Effector CD4-positive, alpha-beta T cell (primary cell): ENCODE measurements around the gene BLID.

Source experiments
- DNase-seq: peaks from one replicate; pipeline ENCODE4 v3.0.0-alpha.2; 2020

Gene BLID

DNA sequence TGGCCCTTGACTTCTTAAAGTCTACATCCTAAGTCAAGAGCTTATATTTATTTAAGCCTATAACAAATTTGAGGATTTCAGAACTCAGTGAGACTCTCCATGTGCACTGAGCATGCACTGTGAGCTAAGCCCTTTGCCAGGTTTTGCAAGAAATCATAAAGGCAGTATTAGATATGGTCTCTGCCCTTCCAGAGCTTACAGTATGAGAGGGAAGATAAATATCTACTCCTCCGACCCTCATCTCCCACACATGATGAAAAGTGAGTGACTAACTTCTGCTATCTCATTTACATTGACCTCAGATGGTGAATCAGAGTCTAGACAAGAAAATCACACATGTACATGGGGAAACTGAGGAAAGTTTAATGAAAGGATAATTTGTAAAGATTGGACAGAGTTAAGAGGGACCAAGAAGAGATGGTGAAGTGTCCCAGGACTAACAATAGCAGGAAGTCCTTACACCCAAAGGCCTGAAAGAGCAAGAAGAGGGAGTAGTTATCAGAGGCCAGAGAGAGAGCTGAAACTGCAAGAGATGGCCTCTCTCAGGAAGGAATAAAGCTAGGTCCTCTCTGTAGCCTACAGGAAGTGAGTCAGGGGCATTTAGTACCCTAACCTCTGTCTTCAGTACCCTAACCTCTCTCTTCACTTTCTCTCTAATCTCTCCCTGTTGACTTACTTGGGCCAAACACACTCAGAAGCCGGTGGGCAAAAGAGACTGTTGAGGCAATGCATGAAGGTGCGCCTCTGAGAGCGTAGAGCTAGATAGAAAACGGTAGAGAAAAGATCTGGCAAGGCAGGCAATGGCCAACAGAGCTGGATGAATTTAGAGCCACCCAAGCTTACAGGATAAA, 23.0 kb upstream of the BLID start:
- DNase-seq = no peak

DNA sequence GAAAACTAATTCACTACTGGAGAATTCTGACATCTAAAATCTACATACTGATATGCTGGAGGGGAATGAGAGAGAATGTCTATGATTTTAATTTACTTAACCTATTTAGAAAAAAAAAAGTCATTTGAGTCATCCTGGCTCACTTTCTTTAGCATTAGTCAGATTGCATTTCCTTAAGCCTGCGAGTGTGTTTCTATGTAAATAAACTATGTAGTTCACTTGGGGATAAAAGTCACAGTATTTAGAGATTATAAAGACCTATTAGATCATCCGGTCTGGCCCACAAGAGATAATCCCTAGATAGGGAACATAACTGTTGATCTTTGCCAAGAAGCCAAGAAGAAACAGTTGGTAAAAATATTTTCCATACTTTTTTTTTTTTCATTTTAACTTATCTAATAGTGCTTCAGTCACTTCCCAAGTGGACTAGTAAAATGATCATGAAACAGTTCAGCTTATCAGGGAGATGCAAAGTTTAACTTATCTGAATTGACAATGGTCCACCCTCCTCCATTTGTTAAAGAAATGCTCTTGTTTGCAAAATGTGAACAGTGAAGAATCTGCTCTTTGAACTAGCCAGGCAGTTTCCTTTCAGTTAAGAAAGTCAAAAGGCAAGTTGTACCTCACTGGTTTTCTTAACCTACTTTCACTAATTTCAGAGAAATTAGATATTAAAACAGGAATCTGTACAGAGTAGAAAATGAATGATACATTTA, 21.2 kb upstream of the BLID start:
- DNase-seq = no peak

DNA sequence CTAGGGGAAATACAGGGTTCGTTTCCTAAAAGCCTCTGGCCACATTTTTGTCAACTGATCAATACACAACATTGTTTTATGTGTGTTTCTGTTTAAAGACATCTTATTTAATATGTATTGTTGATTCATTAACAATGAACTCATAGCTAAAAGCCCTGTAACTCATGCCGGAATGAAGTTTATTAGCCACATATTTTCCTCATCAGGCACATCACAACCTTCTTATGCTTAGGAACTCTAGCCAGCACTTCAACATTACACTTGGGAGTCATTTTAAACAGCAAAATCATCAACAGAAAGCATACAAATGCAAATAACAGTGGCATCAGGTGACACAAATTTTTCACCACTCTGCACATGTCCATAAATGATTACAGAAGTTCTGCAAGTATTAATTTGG, 15.1 kb upstream of the BLID start:
- no peak for DNase-seq

DNA sequence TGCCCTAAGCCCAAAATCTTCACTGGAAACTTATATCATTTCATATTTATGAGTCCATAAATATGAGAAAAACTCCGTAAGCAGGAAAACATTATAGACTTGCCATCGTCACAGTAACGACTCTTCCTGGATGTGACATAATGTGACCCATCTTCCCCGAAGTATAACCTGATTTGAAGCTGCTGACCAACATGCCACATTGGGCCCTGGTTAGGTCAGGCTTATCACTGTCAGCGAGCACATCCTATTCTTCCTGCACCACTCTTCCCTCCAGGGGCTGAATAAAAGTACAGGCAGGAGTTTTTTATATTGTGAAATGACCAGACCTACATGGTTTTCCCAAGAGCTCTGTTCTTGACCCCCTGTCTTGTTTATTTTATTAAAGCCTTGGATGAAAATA, 12.1 kb upstream of the BLID start:
- DNase-seq = no peak

DNA sequence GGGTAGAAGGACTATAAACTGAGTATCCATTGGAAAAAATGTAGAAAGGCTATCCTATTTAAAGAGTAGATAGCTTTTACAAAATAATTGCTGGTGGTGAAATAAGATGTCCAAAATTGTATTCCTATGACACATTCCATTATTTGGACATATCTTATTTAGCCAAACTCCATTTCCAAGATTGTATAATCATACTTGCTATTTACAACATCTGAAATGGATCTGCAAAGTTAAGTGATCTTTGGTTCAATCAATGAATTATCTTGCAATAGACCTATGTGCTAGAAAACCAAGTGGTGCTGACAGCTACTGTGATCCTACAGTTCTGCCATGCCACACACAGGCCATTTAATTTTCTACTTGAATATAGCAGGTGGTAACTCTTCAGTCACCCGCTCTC, 11.0 kb upstream of the BLID start:
- no peak for DNase-seq

DNA sequence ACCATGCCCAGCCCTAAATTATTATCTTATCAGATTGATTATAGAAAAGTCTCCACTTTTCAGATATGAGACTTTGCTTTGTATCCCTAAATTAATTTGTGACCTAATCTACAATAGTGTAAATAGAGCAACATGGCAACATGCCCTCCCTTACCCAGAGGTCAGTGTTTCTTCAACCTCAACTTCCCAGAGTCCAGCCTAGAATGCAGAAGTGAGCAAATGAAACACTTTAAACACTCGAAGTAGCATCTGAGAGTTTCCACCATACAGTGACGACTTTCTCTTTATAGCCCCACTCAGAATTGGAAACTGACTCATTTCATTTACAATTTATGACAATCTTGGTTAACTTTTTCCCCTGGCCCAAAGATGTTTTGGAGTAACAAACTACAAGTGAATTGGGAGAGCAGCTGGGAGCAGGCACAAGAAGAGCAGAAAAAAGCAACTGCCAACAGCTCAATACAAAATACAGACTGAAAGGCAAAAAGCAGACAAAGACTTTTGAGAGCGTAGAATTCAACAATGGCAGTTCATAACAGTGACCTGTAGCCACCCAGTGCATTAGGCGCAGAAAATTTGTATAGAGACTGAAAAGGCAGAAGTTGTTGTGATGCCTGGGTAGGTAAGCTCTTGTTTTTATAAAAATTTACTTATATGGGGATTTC, 10.1 kb upstream of the BLID start:
- no peak for DNase-seq

DNA sequence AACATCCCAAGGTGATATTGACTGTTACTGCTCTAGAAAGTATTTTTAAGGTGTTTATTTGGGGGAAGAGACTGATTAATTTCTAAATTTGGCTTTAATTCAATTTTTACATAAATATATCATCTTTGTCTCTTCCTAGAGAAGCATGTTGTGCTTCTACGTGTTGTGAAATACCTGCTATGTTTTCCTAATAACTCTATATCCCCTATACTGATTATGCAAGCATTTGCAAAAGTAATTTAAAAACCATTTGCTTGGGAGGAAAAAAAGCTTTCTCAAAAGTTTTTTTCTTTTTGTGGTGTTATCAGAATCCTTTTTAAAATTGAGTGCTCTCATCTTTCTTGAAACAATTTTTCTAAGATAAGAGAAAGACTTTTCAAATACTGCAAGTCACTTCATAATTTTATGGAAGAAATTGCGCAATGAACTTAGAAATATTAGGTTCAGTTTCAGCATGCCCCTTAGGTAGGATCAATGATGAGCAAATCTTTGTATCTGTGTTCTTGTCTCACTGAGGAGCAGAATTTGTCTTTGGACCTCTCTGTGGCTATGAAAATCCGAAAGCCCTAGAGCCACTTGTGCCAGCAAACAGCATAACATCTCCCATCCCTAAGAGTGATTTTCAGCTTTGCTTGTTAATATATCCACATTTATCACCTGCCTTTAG, 7.4 kb upstream of the BLID start:
- DNase-seq = no peak

DNA sequence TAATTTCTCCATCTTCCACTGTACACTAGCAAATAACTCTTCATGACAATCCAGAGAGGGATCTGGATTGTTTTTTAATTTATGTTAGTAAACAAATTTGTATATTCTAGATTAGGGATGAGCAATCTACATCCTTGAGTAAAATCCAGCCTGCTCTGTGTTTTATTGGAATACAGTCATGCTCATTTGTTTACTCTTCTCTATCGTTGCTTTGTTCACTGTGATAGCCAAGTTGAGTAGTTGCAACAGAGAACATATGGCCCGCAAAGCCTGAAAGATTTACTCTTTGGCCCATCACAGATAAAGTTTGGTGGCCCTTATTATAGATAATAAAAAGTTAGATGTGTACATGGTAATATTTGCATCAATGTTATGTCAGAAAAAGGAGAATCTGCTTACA, 6.2 kb upstream of the BLID start:
- DNase-seq = no peak

DNA sequence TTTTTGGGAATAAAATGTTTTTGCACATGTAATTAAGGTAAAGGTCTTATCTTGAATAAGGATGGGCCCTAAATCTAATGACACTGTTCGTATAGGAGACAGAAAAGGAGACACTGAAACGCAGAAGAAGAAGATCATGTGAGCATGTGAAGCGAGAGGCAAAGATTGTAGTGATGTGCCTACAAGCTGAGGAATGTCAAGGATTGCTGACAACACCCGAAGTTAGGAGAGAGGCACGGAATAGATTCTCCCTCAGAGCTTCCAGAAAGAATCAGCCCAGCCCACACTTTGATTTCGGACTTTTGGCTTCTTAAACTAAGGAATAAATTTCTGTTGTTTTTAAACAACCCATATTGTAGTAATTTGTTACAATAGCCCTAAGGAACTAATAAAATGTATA, 4.1 kb upstream of the BLID start:
- DNase-seq = no peak

DNA sequence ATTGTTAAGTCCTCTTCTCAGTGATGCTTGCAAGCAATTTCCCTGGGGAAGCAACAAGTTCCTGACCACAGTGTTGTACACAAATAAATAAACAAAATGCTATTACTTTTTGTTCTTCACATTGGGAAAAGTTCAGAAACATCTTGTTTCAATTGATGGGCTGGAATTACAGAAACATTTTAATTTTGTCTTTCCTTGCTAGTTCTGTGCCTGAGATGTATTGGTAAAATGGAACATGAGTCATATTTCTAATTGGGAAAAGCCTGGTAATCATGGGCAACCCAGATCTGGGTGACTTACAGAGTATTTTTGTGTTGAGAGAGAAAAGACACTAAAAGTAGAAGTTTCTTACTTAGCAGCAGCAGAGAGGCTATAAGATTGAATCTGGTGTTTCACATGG, 576 bp upstream of the BLID start:
- DNase-seq = no peak

DNA sequence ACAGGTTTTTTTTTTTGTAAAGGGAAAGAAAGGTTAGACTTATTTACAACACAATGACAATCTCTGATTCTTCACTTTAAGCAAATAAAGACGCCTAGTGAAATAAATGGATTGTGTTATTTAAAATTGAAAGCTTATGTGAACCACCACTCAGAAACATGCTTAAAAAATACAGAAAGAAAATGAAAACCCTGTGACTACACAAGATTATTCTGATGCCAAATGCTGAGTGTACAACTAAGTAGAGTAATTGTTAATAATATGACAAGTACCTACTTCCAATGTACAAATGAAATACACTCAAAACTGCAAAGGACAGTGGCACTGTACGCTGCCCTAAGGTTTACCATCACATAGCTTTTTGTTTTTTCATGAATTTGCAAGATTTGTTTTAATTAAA, 1.0 kb downstream of the BLID start:
- no peak for DNase-seq

DNA sequence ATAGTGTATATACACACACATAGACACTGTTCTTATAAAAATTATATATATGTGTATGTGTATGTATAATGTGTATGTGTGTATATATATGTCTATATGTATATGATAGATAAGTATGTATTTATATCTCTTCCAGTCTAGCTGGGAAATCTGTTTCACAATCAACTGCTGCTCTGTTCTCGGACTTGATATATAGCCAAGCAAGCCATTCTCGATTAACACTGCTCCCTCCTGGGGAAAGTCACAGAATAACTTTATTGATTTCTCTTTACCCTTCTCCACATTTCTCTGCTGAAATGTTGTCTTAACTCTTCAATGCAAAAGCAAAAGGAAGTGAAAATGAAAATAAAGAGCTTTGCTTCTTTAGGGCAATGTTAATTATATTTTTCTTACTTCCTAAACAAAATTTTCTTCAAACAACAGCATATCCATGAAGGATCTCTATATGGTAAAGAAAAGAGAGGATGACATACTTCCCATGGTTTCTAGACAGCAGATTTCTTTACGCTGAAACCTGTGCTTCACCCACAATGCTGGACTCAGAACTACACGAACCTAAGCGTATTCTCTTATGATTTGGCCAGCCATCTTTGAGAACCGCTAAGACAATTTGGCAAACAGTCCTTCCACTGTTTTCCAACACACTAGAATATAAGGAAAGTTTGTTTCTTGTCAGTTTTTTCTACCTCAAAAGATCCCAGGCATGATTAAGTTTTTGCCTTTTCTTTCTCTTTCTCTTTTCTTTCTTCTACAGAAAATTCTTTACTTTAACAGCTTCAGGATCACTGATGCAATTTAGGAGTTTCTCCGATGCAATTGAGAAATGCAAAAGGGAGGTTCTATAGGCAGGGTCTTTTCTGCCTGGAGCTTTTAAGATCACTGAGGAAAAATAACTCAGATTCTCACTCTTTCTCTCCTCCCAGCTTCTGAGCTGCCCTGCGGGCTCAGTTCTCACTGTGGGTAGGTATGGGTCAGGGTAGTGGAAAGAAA, 1.9 kb downstream of the BLID start:
- no peak for DNase-seq

DNA sequence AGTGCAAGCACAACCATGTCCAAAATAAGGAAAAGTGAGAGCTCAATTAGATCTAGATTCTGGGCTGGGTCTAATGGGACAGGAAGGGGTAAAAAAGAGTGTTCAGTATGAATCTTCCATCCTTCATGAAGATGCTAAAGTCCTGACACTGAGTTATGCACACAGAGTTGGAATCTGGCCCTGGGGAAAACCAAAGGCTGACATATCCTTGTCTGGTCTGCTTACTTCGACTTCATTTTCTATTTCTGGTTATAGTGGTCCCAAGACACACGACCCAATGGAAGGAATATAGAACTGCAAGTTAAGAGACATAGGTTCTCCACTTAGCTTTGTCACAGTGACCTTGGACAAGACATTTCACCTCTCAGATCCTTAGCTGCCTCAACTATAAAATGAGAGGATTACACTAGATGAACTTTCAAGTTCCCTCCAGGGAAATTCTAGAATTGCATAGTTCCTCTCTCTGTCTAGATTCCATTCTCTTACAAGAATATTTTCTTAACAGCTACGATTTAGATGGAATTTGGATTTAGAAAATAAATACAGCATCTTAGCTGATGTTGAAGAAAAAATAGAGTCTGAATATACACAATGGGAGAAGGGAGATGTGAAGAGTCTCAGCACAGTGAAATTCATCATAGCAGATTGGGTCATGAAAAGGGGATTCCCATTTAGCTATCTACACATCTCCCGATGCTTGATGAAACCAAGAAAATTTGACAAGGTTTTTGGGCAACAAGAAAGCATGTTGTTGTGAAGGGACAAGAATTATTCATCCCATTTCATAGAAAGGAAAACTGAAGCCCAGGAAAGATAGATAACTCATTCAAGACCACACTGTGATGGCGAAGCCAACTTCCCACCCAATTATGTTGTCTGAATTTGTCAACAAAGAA, 3.3 kb downstream of the BLID start:
- DNase-seq = no peak

DNA sequence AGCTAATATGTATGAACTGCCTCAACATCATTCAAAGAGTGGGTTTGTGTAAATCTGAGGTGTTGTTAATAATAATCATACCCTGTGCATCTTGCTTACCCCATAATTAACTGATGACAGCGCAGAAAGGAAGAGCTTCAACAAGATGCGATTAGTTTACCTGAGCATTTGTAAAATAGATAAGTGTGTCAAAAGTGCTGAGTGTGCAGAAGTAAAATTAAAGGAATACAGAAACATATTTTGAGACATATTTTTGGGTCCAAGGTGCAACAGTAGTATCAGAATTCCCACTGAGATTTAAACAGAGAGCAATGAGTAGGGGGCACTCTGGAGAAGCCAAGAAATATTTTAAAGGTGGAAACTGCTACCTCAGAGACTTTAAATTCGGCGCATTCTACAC, 6.1 kb downstream of the BLID start:
- no peak for DNase-seq

DNA sequence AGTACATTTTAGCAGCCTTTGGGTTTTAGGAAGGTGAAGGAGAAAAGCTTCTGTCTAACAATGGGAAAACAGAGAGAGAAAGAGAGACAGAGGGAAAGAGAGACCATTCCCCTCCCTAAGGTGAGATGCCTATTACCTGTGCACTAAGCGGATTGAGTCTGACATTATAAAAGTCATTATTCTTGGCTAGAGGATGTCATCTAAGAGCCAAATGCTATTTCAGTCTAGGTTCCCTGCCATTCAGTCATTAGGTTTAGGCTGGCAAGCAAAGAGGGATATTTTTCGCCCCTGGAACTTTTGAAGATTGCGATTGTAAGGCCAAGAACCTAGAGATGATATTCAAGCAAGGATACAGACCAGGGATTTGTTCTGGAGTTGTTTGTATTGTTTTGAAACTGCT, 7.2 kb downstream of the BLID start:
- no peak for DNase-seq

DNA sequence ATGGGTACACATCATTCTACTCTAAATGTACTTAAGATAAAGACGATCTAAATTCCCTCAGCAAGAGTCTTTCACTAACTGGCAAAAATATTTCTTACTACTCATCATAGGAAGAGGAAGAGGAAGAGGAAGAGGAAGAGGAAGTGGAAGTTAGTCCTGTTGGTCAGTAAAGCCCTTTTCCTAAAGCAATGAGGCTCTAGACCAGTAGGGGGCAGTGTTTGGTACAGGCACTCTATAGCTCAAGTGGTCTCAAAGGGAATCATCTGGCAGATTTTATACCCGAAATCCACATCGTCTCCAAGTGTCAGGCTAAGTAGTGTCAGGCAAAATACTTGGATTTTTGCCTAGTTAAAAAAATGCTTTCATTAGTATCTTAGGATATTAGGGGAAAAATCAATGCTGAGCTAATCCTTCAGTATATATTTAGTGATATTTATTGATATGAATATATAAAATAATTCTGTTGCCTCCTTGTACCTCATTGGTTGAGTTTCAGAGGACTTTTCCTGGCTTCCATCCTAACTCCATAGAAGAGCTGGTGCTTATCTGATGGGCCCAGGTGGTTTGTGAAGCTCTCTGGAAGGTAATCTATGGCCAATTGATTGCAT, 7.7 kb downstream of the BLID start:
- DNase-seq = no peak

DNA sequence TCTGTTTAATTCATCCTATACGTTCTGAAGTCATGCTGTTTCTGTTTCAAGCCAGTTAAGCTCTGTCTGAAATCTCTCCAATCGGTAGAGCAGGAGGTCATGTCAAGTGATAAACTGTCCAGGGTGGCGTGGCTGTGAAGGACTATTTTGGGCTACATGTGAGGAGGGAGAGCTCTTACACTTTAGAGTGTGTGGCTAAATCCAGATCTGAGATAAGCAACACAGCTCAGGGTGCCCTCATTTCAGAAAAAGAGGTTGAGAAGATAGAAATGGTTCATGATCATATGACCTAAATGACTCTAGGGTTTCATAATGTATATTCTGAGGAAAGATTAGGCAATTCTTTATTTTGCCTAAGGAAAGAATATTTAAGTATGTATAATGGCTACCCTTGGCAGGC, 8.4 kb downstream of the BLID start:
- DNase-seq = no peak

DNA sequence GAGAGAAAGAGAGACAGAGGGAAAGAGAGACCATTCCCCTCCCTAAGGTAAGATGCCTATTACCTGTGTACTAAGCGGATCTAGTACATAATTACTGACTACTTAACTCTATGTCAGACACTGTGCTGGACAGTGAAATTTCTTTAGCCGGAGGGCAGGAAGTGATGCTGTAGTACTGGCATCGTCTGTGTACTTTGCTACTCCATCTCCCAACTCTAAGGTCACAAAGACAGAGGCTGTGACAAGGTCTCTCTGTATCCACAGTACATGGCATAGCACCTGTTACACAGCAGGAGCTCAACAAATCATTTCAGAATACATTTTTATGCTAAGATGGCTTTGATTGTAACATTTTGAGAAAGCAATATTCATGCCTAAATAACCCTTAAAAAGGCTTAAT, 9.0 kb downstream of the BLID start:
- no peak for DNase-seq

DNA sequence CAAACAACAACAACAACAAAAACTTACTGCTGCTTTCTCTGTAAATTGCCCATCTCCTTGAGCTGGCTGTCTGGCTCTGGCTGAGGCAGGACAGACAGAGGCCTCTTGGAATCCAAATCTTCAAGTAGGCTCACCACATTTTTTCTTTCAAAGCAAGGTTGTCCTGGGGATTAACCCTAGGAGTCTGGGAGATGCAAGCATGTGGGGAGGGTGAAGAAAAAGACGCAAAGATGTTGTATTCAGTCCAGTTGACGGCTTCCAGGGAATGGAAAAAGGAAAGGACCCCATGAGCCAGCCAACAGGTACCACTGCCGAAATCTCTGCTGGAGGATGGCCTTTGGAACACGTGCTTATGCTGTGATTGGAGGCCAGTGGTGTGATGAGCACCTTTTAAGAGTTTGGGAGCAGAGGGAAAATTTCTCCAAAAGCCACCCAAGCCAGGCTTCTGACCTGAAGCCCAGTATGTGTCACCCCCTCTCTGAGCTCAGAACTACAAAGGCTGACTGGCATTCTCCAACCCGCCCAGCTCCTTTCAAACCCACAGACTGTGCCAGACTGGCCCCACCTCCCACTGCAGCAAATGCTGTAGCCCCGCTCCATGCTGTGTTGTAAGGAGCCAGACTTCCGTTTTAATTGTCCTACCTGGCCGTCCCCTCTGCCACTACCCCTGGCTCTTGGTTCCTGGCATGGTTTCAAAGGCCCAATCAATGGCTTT, 10.8 kb downstream of the BLID start:
- DNase-seq = no peak

DNA sequence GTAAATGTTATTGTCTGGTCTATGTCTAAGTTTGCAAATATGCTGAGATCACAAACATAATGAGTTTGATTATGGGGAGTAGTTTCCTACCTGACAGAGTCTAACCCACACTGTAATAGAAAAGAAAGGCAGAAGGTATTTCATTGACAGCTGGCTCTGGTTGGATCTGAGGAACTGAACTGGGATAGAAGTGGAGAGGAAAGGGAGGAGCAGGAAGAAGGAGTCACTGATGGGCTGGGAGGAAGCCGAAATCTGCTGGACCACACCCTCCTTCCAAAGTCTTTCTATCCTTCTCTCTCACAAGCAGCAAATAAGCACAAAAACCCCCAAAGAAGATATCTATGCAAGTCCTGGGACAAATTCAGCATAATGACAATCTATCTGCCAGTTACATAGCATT, 11.7 kb downstream of the BLID start:
- no peak for DNase-seq
